ENCODE results near the gene BPIFB3.

Gene BPIFB3

GRCh38 chr20:33010133-33010504 lies 43.6 kb upstream of the BPIFB3 start:
- H3K27ac ChIP-seq (ENCODE audit: low read length), result no peak overlapping the region
- H3K4me3 ChIP-seq (ENCODE audit: low read length), result no peak overlapping the region
- no peak overlapping the region for H3K9ac ChIP-seq (ENCODE audit: low read length)
- H3K4me1 ChIP-seq (ENCODE audit: control insufficient read depth, low read depth, low read length), result no peaks in the 10 kb centered on the region
- no peaks in the 10 kb centered on the region for H3K9me3 ChIP-seq (ENCODE audit: control insufficient read depth, low read depth, low read length)
- H3K36me3 ChIP-seq (ENCODE audit: control insufficient read depth, low read depth, low read length), result no peaks in the 10 kb centered on the region
- no peaks in the 10 kb centered on the region for H3K27me3 ChIP-seq (ENCODE audit: control insufficient read depth, insufficient read depth, low read length)

GRCh38 chr20:33010674-33011449 lies 42.8 kb upstream of the BPIFB3 start:
- H3K27me3 ChIP-seq (ENCODE audit: control insufficient read depth, insufficient read depth, low read length), result no peaks in the 10 kb centered on the region
- no peaks in the 10 kb centered on the region for H3K4me1 ChIP-seq (ENCODE audit: control insufficient read depth, low read depth, low read length)
- no peaks in the 10 kb centered on the region for H3K9me3 ChIP-seq (ENCODE audit: control insufficient read depth, low read depth, low read length)
- H3K9ac ChIP-seq (ENCODE audit: low read length), result no peak overlapping the region
- H3K27ac ChIP-seq (ENCODE audit: low read length), result no peak overlapping the region
- no peak overlapping the region for H3K4me3 ChIP-seq (ENCODE audit: low read length)
- no peaks in the 10 kb centered on the region for H3K36me3 ChIP-seq (ENCODE audit: control insufficient read depth, low read depth, low read length)

DNA sequence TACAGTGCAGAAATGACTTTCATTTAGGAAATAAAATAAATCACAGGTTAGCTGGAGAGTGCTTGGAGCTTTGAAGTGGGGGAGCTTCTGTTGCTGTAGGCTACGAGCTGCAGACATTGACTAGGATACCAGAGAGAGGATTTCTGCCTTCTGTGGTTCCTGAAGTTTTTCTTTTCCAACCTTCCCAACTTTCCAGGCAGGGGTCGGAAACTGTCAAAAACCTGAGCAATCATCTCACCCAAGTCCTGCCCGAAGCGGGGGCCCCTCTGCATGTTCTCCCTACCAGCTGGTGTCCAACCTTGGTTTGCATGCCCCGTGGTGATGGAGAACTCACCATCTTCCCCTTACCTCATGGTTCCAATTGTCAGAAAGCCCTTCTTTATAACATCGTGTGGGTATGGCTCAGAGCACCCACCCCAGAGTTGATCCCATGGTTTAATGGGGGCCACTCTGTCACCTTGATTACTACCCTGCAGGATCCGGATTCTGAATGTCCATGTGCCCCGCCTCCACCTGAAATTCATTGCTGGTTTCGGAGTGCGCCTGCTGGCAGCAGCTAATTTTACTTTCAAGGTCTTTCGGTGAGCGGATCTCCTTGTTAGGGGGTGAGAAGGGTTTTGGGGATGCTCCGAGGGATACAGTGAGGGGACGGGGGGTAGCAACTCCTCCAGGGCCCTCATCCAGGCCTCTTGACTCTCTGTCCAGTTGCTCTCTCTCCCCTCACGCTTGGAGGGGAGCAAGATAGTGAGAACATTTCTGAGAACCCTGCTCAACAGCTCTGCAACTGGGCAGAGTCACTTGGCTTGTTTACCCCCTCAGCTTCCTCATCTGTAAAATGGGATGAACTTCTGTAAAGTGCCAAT lies 41.1 kb upstream of the BPIFB3 start:
- Histone ChIP-seq H3K9me3 (ENCODE audit: control insufficient read depth, low read depth, low read length) (no peaks in the 10 kb centered on the region), H3K9ac (ENCODE audit: low read length) (no peak overlapping the region), H3K4me3 (ENCODE audit: low read length) (no peak overlapping the region), H3K27ac (ENCODE audit: low read length) (no peak overlapping the region), H3K27me3 (ENCODE audit: control insufficient read depth, insufficient read depth, low read length) (no peaks in the 10 kb centered on the region), H3K36me3 (ENCODE audit: control insufficient read depth, low read depth, low read length) (no peaks in the 10 kb centered on the region), H3K4me1 (ENCODE audit: control insufficient read depth, low read depth, low read length) (no peaks in the 10 kb centered on the region)

DNA sequence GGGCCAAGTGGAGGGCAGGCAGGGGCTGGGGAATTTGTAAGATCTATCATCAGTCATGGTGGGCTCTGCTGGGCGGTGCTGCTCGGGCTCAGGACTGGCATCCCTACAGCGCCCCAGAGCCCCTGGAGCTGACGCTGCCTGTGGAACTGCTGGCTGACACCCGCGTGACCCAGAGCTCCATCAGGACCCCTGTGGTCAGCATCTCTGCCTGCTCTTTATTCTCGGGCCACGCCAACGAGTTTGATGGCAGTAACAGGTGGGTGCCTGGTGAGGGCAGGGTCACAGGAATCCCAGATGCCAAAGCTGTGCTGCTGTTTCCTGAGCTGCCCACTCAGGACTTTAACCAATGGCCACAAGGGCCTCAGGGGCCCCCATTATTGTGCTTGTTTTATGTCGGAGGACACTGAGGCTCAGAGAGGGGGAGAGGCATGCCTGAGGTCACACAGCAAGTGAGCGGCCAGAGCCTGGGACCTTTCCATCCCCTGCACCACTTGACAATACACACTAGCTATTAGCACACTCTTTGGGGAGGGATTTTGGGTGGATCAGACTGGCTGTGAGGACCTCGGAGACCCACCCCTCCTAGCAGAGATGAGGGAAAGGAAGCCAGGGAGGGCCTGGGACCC lies 39.9 kb upstream of the BPIFB3 start:
- H3K27me3 ChIP-seq (ENCODE audit: control insufficient read depth, insufficient read depth, low read length), result no peaks in the 10 kb centered on the region
- no peaks in the 10 kb centered on the region for H3K36me3 ChIP-seq (ENCODE audit: control insufficient read depth, low read depth, low read length)
- H3K9ac ChIP-seq (ENCODE audit: low read length), result no peak overlapping the region
- no peaks in the 10 kb centered on the region for H3K9me3 ChIP-seq (ENCODE audit: control insufficient read depth, low read depth, low read length)
- H3K27ac ChIP-seq (ENCODE audit: low read length), result no peak overlapping the region
- no peak overlapping the region for H3K4me3 ChIP-seq (ENCODE audit: low read length)
- no peaks in the 10 kb centered on the region for H3K4me1 ChIP-seq (ENCODE audit: control insufficient read depth, low read depth, low read length)

- Histone ChIP-seq H3K9ac (ENCODE audit: low read length) (no peak overlapping the region), H3K4me3 (ENCODE audit: low read length) (no peak overlapping the region), H3K36me3 (ENCODE audit: control insufficient read depth, low read depth, low read length) (no peaks in the 10 kb centered on the region), H3K4me1 (ENCODE audit: control insufficient read depth, low read depth, low read length) (no peaks in the 10 kb centered on the region), H3K27ac (ENCODE audit: low read length) (no peak overlapping the region), H3K27me3 (ENCODE audit: control insufficient read depth, insufficient read depth, low read length) (no peaks in the 10 kb centered on the region), H3K9me3 (ENCODE audit: control insufficient read depth, low read depth, low read length) (no peaks in the 10 kb centered on the region)
These were observed 39.2 kb upstream of the BPIFB3 start for GRCh38 chr20:33014336-33015113.

- Histone ChIP-seq H3K9me3 (ENCODE audit: control insufficient read depth, low read depth, low read length) (no peaks in the 10 kb centered on the region), H3K9ac (ENCODE audit: low read length) (no peak overlapping the region), H3K4me3 (ENCODE audit: low read length) (no peak overlapping the region), H3K27me3 (ENCODE audit: control insufficient read depth, insufficient read depth, low read length) (no peaks in the 10 kb centered on the region), H3K4me1 (ENCODE audit: control insufficient read depth, low read depth, low read length) (no peaks in the 10 kb centered on the region), H3K27ac (ENCODE audit: low read length) (no peak overlapping the region), H3K36me3 (ENCODE audit: control insufficient read depth, low read depth, low read length) (no peaks in the 10 kb centered on the region)
These were observed 38.6 kb upstream of the BPIFB3 start for GRCh38 chr20:33015114-33015484.

GRCh38 chr20:33015700-33016580 lies 37.8 kb upstream of the BPIFB3 start:
- Histone ChIP-seq H3K9ac (ENCODE audit: low read length) (no peak overlapping the region), H3K36me3 (ENCODE audit: control insufficient read depth, low read depth, low read length) (no peaks in the 10 kb centered on the region), H3K27ac (ENCODE audit: low read length) (no peak overlapping the region), H3K4me1 (ENCODE audit: control insufficient read depth, low read depth, low read length) (no peaks in the 10 kb centered on the region), H3K9me3 (ENCODE audit: control insufficient read depth, low read depth, low read length) (no peaks in the 10 kb centered on the region), H3K27me3 (ENCODE audit: control insufficient read depth, insufficient read depth, low read length) (no peaks in the 10 kb centered on the region), H3K4me3 (ENCODE audit: low read length) (no peak overlapping the region)

DNA sequence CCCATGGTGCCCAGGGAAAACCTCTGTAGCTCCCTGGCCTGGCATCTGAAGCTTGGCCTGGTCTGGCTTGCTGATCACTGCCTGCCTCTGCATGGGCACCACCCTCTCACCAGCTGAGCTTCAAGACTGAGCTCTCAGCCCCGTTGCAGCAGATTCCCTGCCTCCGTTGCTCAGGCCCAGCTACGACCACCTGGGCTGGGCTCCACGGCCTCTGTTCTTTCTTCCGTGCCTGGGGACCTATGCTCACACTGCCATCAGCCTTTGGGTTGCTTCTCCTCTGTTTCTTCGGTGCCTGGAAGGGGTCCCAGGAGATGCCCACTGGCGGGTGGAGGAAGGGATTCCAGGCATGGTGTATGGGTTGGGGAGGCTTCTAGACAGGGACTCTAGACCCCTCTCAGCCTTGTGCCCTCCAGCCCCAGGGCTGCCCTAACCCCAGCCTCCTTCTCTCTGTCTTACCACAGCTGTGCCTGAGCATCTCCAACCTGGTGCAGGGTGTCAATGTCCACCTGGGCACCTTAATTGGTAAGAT lies 37.1 kb upstream of the BPIFB3 start:
- Histone ChIP-seq H3K9ac (ENCODE audit: low read length) (no peak overlapping the region), H3K9me3 (ENCODE audit: control insufficient read depth, low read depth, low read length) (no peaks in the 10 kb centered on the region), H3K27me3 (ENCODE audit: control insufficient read depth, insufficient read depth, low read length) (no peaks in the 10 kb centered on the region), H3K27ac (ENCODE audit: low read length) (no peak overlapping the region), H3K36me3 (ENCODE audit: control insufficient read depth, low read depth, low read length) (no peaks in the 10 kb centered on the region), H3K4me1 (ENCODE audit: control insufficient read depth, low read depth, low read length) (no peaks in the 10 kb centered on the region), H3K4me3 (ENCODE audit: low read length) (no peak overlapping the region)

GRCh38 chr20:33017542-33017941 lies 36.2 kb upstream of the BPIFB3 start:
- H3K36me3 ChIP-seq (ENCODE audit: control insufficient read depth, low read depth, low read length), result no peaks in the 10 kb centered on the region
- no peaks in the 10 kb centered on the region for H3K27me3 ChIP-seq (ENCODE audit: control insufficient read depth, insufficient read depth, low read length)

GRCh38 chr20:33018169-33018931 lies 35.4 kb upstream of the BPIFB3 start:
- Histone ChIP-seq H3K27me3 (ENCODE audit: control insufficient read depth, insufficient read depth, low read length) (no peaks in the 10 kb centered on the region), H3K4me1 (ENCODE audit: control insufficient read depth, low read depth, low read length) (no peaks in the 10 kb centered on the region), H3K36me3 (ENCODE audit: control insufficient read depth, low read depth, low read length) (no peaks in the 10 kb centered on the region), H3K9ac (ENCODE audit: low read length) (no peak overlapping the region), H3K9me3 (ENCODE audit: control insufficient read depth, low read depth, low read length) (no peaks in the 10 kb centered on the region), H3K4me3 (ENCODE audit: low read length) (no peak overlapping the region), H3K27ac (ENCODE audit: low read length) (no peak overlapping the region)

More at GRCh38 chr20:33017542-33017941, 36.2 kb upstream of the BPIFB3 start:
- H3K4me1 ChIP-seq (ENCODE audit: control insufficient read depth, low read depth, low read length), result no peaks in the 10 kb centered on the region
- no peak overlapping the region for H3K9ac ChIP-seq (ENCODE audit: low read length)
- no peak overlapping the region for H3K4me3 ChIP-seq (ENCODE audit: low read length)
- no peaks in the 10 kb centered on the region for H3K9me3 ChIP-seq (ENCODE audit: control insufficient read depth, low read depth, low read length)
- H3K27ac ChIP-seq (ENCODE audit: low read length), result no peak overlapping the region
